HepG2 (cell line): Measurements from ENCODE around the gene RPL26. TPM values are rescaled to one million over a fixed set of nuclear protein-coding genes. Genes with fewer than 3 reads are reported as not detected.
A peak's percentile ranks its signal among the peaks of the same experiment; 100 is the strongest.

ENCODE experiments used
- ATF6 ChIP-seq: sonication (generic); formaldehyde crosslinking; conservative IDR thresholded peaks from 2 replicates; pipeline ENCODE4 v1.4.0; 2020; ENCODE audit warnings: missing genetic modification reagents
- CENPX ChIP-seq: sonication (generic); formaldehyde crosslinking; IDR thresholded peaks from 2 replicates; pipeline ENCODE4 v1.9.0; 2021; ENCODE audit warnings: mild to moderate bottlenecking, missing genetic modification reagents, moderate library complexity
- CHD4 ChIP-seq: fragments of 200-600 bp; sonication (generic); IDR thresholded peaks from 2 replicates; pipeline ENCODE4 v1.7.0; 2017; ENCODE audit warnings: mild to moderate bottlenecking, low read length, borderline replicate concordance
- DRAP1 ChIP-seq: IDR thresholded peaks from 2 replicates; pipeline ENCODE4 v1.6.1; 2016; ENCODE audit warnings: missing genetic modification reagents, missing compliant biosample characterization
- E2F1 ChIP-seq: sonication (generic); formaldehyde crosslinking; IDR thresholded peaks from 2 replicates; pipeline ENCODE4 v1.5.0; 2020; ENCODE audit warnings: missing genetic modification reagents
- FOXO1 ChIP-seq: sonication (generic); formaldehyde crosslinking; IDR thresholded peaks from 2 replicates; pipeline ENCODE4 v1.4.0; 2020; ENCODE audit warnings: missing genetic modification reagents
- FOXO4 ChIP-seq: sonication (generic); formaldehyde crosslinking; conservative IDR thresholded peaks from 2 replicates; pipeline ENCODE4 v1.8.1; 2023; ENCODE audit warnings: missing genetic modification reagents
- GMEB2 ChIP-seq: IDR thresholded peaks from 2 replicates; pipeline ENCODE4 v1.6.1; 2016; ENCODE audit warnings: missing biosample characterization, missing genetic modification reagents, low read depth
- HOMEZ ChIP-seq: IDR thresholded peaks from 2 replicates; pipeline ENCODE4 v1.6.1; 2016; ENCODE audit warnings: low read depth
- ONECUT2 ChIP-seq: sonication (generic); formaldehyde crosslinking; IDR thresholded peaks from 2 replicates; pipeline ENCODE4 v1.4.0; 2020; ENCODE audit warnings: missing genetic modification reagents
- SNAI1 ChIP-seq: sonication (generic); formaldehyde crosslinking; IDR thresholded peaks from 2 replicates; pipeline ENCODE4 v1.5.0; 2020; ENCODE audit warnings: mild to moderate bottlenecking, missing genetic modification reagents, borderline replicate concordance
- SP5 ChIP-seq: IDR thresholded peaks from 2 replicates; pipeline ENCODE4 v1.6.1; 2016; ENCODE audit warnings: low read depth, borderline replicate concordance
- TCF7L2 ChIP-seq: IDR thresholded peaks from 2 replicates; pipeline ENCODE4 v1.6.1; 2011; ENCODE audit warnings: mild to moderate bottlenecking, low read depth, low read length, moderate library complexity
- ZNF292 ChIP-seq: sonication (generic); formaldehyde crosslinking; IDR thresholded peaks from 2 replicates; pipeline ENCODE4 v1.8.1; 2022; ENCODE audit warnings: mild to moderate bottlenecking, low read depth, missing genetic modification reagents, borderline replicate concordance
- ZNF737 ChIP-seq: sonication (generic); formaldehyde crosslinking; IDR thresholded peaks from 2 replicates; pipeline ENCODE4 v1.5.0; 2020; ENCODE audit warnings: missing genetic modification reagents, mild to moderate bottlenecking, borderline replicate concordance
- ZNF839 ChIP-seq: sonication (generic); formaldehyde crosslinking; IDR thresholded peaks from 2 replicates; pipeline ENCODE4 v1.4.0; 2020; ENCODE audit warnings: missing genetic modification reagents, mild to moderate bottlenecking, borderline replicate concordance
- polyA plus RNA-seq, 8 experiments: library from polyadenylated mRNA; depleted of rRNA in 3 of 8; stranded (reverse) in 7 of 8; unstranded in 1 of 8; fragments of >200 nt; fragmentation: Illumina TruSeq in 4 of 8; extraction: Trizol in 4 of 8; gene quantifications; 2 replicates each; pipeline versions ENCODE4 v1.2.1 to v1.2.3, GENCODE V29; 2011 to 2016; ENCODE audit warnings: low read depth in 4 of 8, missing spikeins in 1 of 8, mixed read lengths in 1 of 8; ENCODE audit not compliant: insufficient read depth in 1 of 8
- total RNA-seq, 5 experiments: library from RNA; depleted of rRNA; stranded (reverse); fragments of >200 nt; fragmentation: Illumina TruSeq; extraction: Trizol; gene quantifications; 2 replicates each; pipeline ENCODE4 v1.2.3, GENCODE V29; 2016; ENCODE audit warnings: low read depth in 1 of 5
- TF ChIP-seq, protein P1 (sequence below): sonication (generic); formaldehyde crosslinking; IDR thresholded peaks from 2 replicates; pipeline ENCODE4 v1.4.0; 2020; ENCODE audit warnings: missing genetic modification reagents

RPL26 gene
- total and polyA plus RNA-seq, 2 of the 13 experiments (the other 11 are each of a cell fraction or from before 2014, with no cell fraction given), result 2,817 to 3,529 TPM

GRCh38 chr17:8420041-8420934 lies 37.3 kb upstream of the RPL26 start (continued):
- TF ChIP-seq E2F1 (CRISPR knock-in tag), result no peak
- no peak for TF ChIP-seq GMEB2 (CRISPR knock-in tag)
- TF ChIP-seq TCF7L2, result no peak
- TF ChIP-seq ZNF292 (CRISPR knock-in tag), result peak; percentile 67; the same call in 1 of the 2 replicates
- TF ChIP-seq HOMEZ (CRISPR knock-in tag), result peak; percentile 76; the same call in 1 of the 2 replicates
- TF ChIP-seq SNAI1 (CRISPR knock-in tag), result no peak
- TF ChIP-seq SP5 (CRISPR knock-in tag), result no peak; the same call in 1 of the 2 replicates
- no peak for TF ChIP-seq CENPX (CRISPR knock-in tag)
- peak; percentile 97 for TF ChIP-seq FOXO1 (CRISPR knock-in tag)
- peak; percentile 54 for TF ChIP-seq DRAP1 (CRISPR knock-in tag)
- no peak for TF ChIP-seq ZNF737 (CRISPR knock-in tag)
- no peak for TF ChIP-seq ONECUT2
- TF ChIP-seq, protein P1, sequence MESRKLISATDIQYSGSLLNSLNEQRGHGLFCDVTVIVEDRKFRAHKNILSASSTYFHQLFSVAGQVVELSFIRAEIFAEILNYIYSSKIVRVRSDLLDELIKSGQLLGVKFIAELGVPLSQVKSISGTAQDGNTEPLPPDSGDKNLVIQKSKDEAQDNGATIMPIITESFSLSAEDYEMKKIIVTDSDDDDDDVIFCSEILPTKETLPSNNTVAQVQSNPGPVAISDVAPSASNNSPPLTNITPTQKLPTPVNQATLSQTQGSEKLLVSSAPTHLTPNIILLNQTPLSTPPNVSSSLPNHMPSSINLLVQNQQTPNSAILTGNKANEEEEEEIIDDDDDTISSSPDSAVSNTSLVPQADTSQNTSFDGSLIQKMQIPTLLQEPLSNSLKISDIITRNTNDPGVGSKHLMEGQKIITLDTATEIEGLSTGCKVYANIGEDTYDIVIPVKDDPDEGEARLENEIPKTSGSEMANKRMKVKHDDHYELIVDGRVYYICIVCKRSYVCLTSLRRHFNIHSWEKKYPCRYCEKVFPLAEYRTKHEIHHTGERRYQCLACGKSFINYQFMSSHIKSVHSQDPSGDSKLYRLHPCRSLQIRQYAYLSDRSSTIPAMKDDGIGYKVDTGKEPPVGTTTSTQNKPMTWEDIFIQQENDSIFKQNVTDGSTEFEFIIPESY (CRISPR knock-in tag), result peak; percentile 55; the same call in 1 of the 2 replicates
- 0 out of 2 replicates have a peak, but pooled peaks have one; percentile 72 for TF ChIP-seq FOXO4 (CRISPR knock-in tag)
- TF ChIP-seq ZNF839 (CRISPR knock-in tag), result no peak
- TF ChIP-seq ATF6 (CRISPR knock-in tag), result 0 out of 2 replicates have a peak, but pooled peaks have one; percentile 50
- peak; percentile 75; the same call in 1 of the 2 replicates for TF ChIP-seq CHD4
